ENCODE results near the gene MEGF6. TPM values are rescaled to one million over a fixed set of nuclear protein-coding genes. Genes with fewer than 3 reads are reported as not detected.

Gene MEGF6
- total and polyA plus RNA-seq, 2 of the 8 experiments (the other 6 are each of a cell fraction or from before 2014, with no cell fraction given): 4.1 to 14.8 TPM

DNA sequence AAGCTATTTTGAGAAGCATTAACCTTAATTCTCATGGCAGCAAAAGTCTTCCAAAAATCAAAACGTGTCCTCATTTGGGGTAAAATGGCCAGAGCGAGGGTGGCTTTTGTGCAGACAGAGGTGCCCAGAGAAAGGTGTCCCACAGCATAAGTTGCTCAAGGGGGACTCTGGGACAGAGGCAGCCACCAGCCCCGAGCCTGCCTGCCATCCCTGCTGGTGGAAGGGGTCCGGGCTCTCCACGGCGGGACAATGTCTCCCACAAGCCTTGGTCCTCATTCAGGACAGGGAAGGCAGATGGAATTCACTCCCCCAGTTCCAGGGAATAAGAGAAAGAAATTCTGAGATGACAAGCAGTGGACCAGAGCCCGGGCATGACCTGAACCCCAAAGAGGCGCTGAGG lies 169.4 kb downstream of the MEGF6 start:
- Histone ChIP-seq H3K18ac (ENCODE audit: extremely low read depth, low read length) (no peak overlapping the region), H3K14ac (ENCODE audit: insufficient read length) (no peak overlapping the region), H3K4ac (replicated peaks; ENCODE audit: insufficient read length, low read depth, low read length) (no peak overlapping the region), H4K8ac (ENCODE audit: extremely low read depth, insufficient read depth, low read length) (peak overlapping the region; percentile 1; the same call in 1 of the 2 replicates), H2AK5ac (ENCODE audit: low read depth, low read length) (no peak overlapping the region), H3K27ac (ENCODE audit: low read depth, low read length) (no peak overlapping the region), H2BK5ac (ENCODE audit: low read depth, low read length) (no peak overlapping the region), H3K56ac (replicated peaks; ENCODE audit: insufficient read length, low read depth, low read length) (no peak overlapping the region), H3K9me3 (ENCODE audit: insufficient read depth in 2 of 2, low read depth in 1 of 2, low read length in 1 of 2) (no peaks in the 10 kb centered on the region), H3K4me2 (ENCODE audit: insufficient read depth in 1 of 2, low read depth in 2 of 2, low read length in 2 of 2) (no peak overlapping the region), H3K4me3 (ENCODE audit: extremely low read depth in 1 of 4, insufficient read depth in 2 of 4, low read depth in 3 of 4, low read length in 4 of 4) (no peak overlapping the region), H2AFZ (ENCODE audit: low read length) (no peak overlapping the region), H3K36me3 (ENCODE audit: control insufficient read depth in 2 of 4, insufficient read depth in 4 of 4, low read length in 3 of 4) (no peaks in the 10 kb centered on the region), H3K23ac (ENCODE audit: insufficient read length) (no peak overlapping the region), H2BK12ac (ENCODE audit: low read depth, low read length) (no peak overlapping the region), H2BK15ac (ENCODE audit: low read length) (no peak overlapping the region), H4K91ac (replicated peaks; ENCODE audit: insufficient read length, low read length) (no peak overlapping the region), H3K23me2 (ENCODE audit: low read depth, low read length) (no peaks in the 10 kb centered on the region), H2BK20ac (ENCODE audit: low read length) (no peak overlapping the region), H3K9ac (replicated peaks in 1 of 4; ENCODE audit: extremely low read depth in 1 of 4, low read depth in 3 of 4, low read length in 3 of 4) (no peak overlapping the region), H2BK120ac (replicated peaks; ENCODE audit: low read depth, low read length) (no peak overlapping the region), H3K79me2 (ENCODE audit: control insufficient read depth in 1 of 2, insufficient read depth in 2 of 2, low read length in 2 of 2) (no peaks in the 10 kb centered on the region), H3K4me1 (replicated peaks in 1 of 4; ENCODE audit: control insufficient read depth in 3 of 4, insufficient read depth in 4 of 4, low read length in 3 of 4) (peaks cover 0 to 3% (median 1%) of the 10 kb centered on the region in 4 experiments; a peak in 3 of 7 replicates), H4K5ac (ENCODE audit: insufficient read length, low read depth, low read length) (no peak overlapping the region), H3K27me3 (replicated peaks in 1 of 4; ENCODE audit: control insufficient read depth in 3 of 4, extremely low read depth in 1 of 4, insufficient read depth in 3 of 4, low read length in 3 of 4) (peaks cover 0 to 2% (median under 1%) of the 10 kb centered on the region in 4 experiments; a peak in 1 of 7 replicates), H3K79me1 (ENCODE audit: low read depth, low read length) (no peaks in the 10 kb centered on the region), H4K20me1 (replicated peaks in 1 of 2; ENCODE audit: control insufficient read depth in 1 of 2, insufficient read depth in 2 of 2, low read length in 2 of 2) (no peaks in the 10 kb centered on the region)
- WGBS, 2 experiments (ENCODE audit: extremely low coverage in 1 of 2, insufficient coverage in 1 of 2, insufficient read length in 1 of 2, insufficient replicate concordance in 2 of 2, low coverage in 1 of 2, low lambda C conversion rate in 2 of 2, missing lambda C conversion rate in 1 of 2): 94% methylated on average over 8 of the region's 8 CpGs; no CpG with 5 or more reads in 1 of the 2 experiments
- FAIRE-seq: no peak
- DNase-seq (ENCODE audit: low read depth in 1 of 2, low spot score in 2 of 2): no peak
- ChIA-PET CTCF (ENCODE audit: partially characterized antibody) (interaction anchor here (1.0 to 6.5 kb wide), 5 partner anchors 11 to 175 kb away, joined by 3 to 35 read pairs (median 3); no protein-coding TSS in a partner anchor), POLR2A (ENCODE audit: partially characterized antibody) (interaction anchor here (0.9 kb wide), 1 partner anchor 39 kb away, joined by 3 read pairs; no protein-coding TSS in a partner anchor)
- TF ChIP-seq TAF1 (IDR thresholded peaks at IDR 0.05; ENCODE audit: low read depth, low read length) (no peak), TAF7 (optimal IDR thresholded peaks at IDR 0.05; ENCODE audit: borderline replicate concordance, low read depth, low read length) (no peak)

All from H1 (cell line).